WI38 (cell line): ENCODE results near the gene PTK7.

Experiments used
- H3K4me3 ChIP-seq: 2 replicates; pipeline ENCODE4 v1.5.1; 2011; ENCODE audit warnings: low read depth, mild to moderate bottlenecking, control low read depth, low read length
- TF ChIP-seq, protein P1 (sequence below): IDR thresholded peaks from 2 replicates; pipeline ENCODE4 v1.5.1; 2012; ENCODE audit warnings: low read depth, mild to moderate bottlenecking, control low read depth, low read length

The PTK7 gene

DNA sequence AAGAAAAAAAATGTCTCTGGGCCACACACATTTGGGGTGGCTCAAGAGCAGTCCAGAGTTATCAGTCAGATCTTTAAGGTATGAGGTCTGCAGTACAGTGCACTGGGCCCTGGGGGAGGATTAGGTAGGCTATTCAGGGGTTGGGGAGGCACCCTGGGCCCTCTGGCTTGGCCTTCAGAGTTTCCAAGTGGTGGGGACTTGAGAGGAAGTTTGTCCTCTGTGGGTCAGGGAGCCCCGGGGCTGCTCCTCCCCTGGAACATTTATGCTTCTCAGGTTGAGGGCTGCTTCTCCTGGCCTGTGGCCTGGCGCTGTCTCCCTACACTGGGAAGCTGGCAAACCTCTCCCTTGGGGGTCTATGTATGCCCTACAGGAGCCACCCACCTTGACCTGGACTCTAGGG lies 46.0 kb downstream of the PTK7 start:
- no peak overlapping the region for H3K4me3 ChIP-seq
- TF ChIP-seq, protein P1, sequence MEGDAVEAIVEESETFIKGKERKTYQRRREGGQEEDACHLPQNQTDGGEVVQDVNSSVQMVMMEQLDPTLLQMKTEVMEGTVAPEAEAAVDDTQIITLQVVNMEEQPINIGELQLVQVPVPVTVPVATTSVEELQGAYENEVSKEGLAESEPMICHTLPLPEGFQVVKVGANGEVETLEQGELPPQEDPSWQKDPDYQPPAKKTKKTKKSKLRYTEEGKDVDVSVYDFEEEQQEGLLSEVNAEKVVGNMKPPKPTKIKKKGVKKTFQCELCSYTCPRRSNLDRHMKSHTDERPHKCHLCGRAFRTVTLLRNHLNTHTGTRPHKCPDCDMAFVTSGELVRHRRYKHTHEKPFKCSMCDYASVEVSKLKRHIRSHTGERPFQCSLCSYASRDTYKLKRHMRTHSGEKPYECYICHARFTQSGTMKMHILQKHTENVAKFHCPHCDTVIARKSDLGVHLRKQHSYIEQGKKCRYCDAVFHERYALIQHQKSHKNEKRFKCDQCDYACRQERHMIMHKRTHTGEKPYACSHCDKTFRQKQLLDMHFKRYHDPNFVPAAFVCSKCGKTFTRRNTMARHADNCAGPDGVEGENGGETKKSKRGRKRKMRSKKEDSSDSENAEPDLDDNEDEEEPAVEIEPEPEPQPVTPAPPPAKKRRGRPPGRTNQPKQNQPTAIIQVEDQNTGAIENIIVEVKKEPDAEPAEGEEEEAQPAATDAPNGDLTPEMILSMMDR, result no peak

DNA sequence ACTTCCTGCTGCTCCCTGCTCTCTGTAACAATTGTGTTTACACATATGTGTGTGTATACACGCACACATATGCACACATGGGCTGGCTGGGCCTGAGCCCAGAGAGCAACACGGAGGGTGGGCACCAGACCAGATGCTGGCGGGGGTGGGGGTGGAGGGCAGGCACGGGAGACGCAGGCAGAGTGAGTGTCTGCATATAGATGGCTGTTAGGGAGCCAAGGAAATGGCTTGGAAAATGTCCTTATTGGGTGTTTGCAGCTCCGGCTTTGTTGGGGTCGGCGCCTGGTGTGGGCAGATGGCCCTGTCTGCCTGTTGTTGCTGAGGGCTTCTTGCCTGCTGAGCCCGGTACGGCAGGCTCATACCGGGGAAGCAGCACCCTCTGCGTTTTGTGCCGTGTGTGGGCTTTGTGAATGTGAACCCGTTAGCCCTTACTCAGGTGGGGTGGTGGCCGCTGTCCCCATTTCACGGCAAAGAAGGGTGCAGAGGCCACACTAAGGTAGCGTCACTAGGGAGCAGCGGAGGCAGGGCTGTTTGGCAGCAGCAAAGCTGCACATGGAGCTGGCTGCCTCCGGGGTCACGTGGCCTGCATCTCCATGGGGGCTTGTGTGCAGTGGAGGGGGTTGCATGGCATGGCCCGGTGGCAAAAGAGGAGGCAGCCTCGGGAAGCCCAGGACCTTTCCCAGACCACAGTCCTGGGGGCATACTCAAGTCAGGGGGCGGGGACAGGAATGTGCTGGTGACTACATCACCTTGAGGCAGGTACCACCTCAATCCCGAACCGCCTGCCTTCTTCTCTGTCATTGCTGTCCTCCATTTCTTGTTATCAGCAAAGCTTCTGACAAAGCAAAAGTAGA lies 47.6 kb downstream of the PTK7 start:
- H3K4me3 ChIP-seq, result no peak overlapping the region

DNA sequence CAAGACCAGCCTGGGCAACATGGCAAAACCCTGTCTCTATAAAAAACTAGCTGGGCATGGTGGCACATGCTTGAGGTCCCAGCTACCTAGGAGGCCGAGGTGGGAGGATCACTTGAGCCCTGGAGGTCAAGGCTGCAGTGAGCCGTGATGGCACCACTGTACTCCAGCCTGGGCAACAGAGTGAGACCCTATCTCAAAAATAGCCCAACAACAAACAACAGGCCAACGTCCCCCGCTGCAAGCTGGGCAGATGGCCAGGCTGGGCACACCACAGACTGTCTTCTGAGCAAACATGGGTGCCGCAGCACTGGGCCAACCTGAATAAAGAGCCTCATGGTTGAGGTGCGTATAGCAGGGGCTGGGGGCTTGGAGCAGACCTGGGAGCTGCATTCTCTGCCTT lies 48.4 kb downstream of the PTK7 start:
- TF ChIP-seq, protein P1, result no peak
- H3K4me3 ChIP-seq, result no peak overlapping the region

More for the DNA sequence above, 47.6 kb downstream of the PTK7 start:
- TF ChIP-seq, protein P1, result no peak

DNA sequence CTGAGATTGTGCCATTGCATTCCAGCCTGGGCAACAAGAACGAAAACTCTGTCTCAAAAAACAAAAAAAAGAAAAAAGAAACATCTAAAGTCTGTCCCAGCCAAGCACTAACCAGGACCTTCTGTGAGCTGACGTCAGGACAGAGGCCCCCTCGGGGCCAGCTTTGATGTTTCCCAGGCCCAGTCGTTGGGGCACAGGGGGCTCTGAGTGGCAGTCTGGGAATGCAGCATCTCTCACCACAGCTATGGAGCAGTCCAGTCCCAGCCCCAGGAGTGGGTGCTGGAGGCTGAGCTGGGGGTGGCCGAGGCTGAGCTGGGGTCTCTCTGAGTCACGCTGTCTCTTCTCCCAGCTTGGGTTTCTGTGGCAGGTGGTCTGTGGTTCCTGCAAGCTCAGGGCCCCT lies 49.0 kb downstream of the PTK7 start:
- TF ChIP-seq, protein P1, result no peak

DNA sequence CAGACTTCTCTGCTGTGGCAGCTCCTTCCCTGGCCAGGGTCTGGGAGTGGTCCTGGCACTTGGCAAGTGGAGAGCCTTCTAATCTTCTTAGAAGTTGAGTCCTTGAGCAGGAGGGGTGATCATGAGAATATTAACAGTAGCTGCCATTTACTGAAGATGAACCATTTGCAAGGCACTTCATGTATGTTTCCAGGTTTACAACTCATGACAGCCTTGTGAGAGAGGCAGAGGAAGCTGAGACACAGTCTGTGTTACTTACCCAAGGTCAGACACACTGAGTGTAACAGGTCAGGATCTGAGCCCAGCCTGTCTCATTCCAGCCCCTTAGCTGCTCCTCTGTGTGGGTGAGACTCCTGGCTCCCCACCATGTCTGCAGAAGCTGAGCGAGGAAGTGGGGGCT lies 49.4 kb downstream of the PTK7 start:
- TF ChIP-seq, protein P1, result no peak
- H3K4me3 ChIP-seq, result no peak overlapping the region

More for the DNA sequence above, 49.0 kb downstream of the PTK7 start:
- no peak overlapping the region for H3K4me3 ChIP-seq

DNA sequence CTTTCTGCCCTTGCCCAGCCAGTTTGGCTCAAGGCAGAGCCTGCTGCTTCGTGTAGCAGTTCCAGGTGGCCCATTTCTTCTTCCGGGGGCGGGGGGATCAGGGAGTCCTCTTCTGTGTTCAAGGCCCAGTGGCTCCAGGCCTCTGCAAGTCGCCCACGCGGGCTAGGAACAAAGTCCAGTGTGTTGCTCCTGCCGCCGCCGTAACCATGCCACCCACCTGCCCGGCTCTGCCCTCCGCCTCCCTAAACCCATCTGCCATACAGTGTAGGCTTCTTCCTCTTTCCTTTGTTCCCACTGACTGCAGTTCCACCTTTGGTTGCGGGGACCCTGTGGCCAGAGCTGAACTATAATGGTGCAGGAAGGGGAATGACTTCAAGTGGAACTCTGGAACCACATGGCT lies 51.1 kb downstream of the PTK7 start:
- TF ChIP-seq, protein P1, result no peak
- H3K4me3 ChIP-seq, result no peak overlapping the region

DNA sequence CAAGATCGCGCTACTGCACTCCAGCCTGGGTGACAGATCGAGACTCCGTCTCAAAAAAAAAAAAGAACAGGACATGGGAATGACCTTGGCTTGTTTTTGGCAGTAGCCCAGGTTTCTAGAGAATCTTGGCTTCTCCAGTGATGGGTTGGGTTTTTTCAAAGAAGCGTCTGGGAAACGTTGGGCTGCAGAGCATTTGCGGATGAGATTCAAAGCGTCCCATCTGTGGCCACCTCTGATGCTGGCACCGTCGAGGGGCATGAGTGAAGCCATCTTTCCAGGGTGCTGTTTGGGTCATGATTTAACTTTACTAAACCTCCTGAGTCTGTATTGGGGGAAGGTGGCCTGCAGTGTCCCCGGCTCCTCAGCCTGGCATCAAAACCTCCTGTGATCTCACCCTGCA lies 51.8 kb downstream of the PTK7 start:
- no peak overlapping the region for H3K4me3 ChIP-seq
- TF ChIP-seq, protein P1, result no peak
